Spinal cord (tissue), 10 donors: ENCODE measurements around the gene ZRANB3. TPM values are rescaled to one million over a fixed set of nuclear protein-coding genes. Genes with fewer than 3 reads are reported as not detected.
"Not testable (repeated sequence)": the region's sequence is repeated elsewhere in the genome, so short reads cannot be mapped to it uniquely, and the experiment has no call there.

Experiments
- DNase-seq, 6 donors: peaks; one replicate each; pipeline versions ENCODE4 v3.0.0 to v3.0.0-alpha.2; 2013 to 2015; ENCODE audit warnings: low spot score in 6 of 6, low read depth in 4 of 6
- H3K27ac ChIP-seq: one replicate; pipeline ENCODE4 v1.5.1; 2013; ENCODE audit warnings: low read depth, low read length, control low read depth
- H3K27me3 ChIP-seq: one replicate; pipeline ENCODE4 v1.6.1; 2013; ENCODE audit warnings: low read length; ENCODE audit not compliant: control insufficient read depth, insufficient read depth
- H3K36me3 ChIP-seq: one replicate; pipeline ENCODE4 v1.6.1; 2013; ENCODE audit warnings: low read length; ENCODE audit not compliant: control insufficient read depth, insufficient read depth
- H3K4me1 ChIP-seq: one replicate; pipeline ENCODE4 v1.6.1; 2013; ENCODE audit warnings: low read length; ENCODE audit not compliant: control insufficient read depth, insufficient read depth
- H3K4me3 ChIP-seq: one replicate; pipeline ENCODE4 v1.5.1; 2013; ENCODE audit warnings: low read depth, low read length, control low read depth
- H3K9me3 ChIP-seq: one replicate; pipeline ENCODE4 v1.6.1; 2013; ENCODE audit warnings: low read length; ENCODE audit not compliant: control insufficient read depth, insufficient read depth
- WGBS: methylation state at CpG from one replicate; pipeline ENCODE4 v1.1.5; 2013; ENCODE audit warnings: missing lambda C conversion rate; ENCODE audit not compliant: insufficient coverage; 5-methylcytosine and 5-hydroxymethylcytosine counted together
- polyA plus RNA-seq, 2 donors: library from polyadenylated mRNA; unstranded; fragments of 120-200 nt; gene quantifications; one replicate each; pipeline ENCODE4 v1.2.1, GENCODE V29; 2013; ENCODE audit not compliant: insufficient read length in 2 of 2
- total RNA-seq, 2 donors: library from RNA; depleted of rRNA in 1 of 2; stranded (reverse); fragments of 120-200 nt in 1 of 2; fragments of >200 nt in 1 of 2; gene quantifications; one replicate each; pipeline versions ENCODE4 v1.2.3 to v1.2.4, GENCODE V29; 2013 to 2014
- donor health status: healthy.

The ZRANB3 gene
- total and polyA plus RNA-seq, 4 donors: 3.9 to 13.9 (median 7.6) TPM

GRCh38 chr2:135317375-135317774 lies 213.6 kb downstream of the ZRANB3 start:
- no CpG with 5 or more reads among the region's 1 CpG for WGBS
- no peak overlapping the region for H3K4me3 ChIP-seq
- no peaks in the 10 kb centered on the region for H3K27me3 ChIP-seq
- no peak overlapping the region for H3K27ac ChIP-seq
- H3K4me1 ChIP-seq: no peaks in the 10 kb centered on the region
- no peaks in the 10 kb centered on the region for H3K9me3 ChIP-seq
- H3K36me3 ChIP-seq: no peaks in the 10 kb centered on the region
- DNase-seq: no peak

- no CpG with 5 or more reads among the region's 2 CpGs for WGBS
- Histone ChIP-seq H3K36me3 (no peaks in the 10 kb centered on the region), H3K4me1 (no peaks in the 10 kb centered on the region), H3K27ac (no peak overlapping the region), H3K4me3 (no peak overlapping the region), H3K9me3 (no peaks in the 10 kb centered on the region), H3K27me3 (no peaks in the 10 kb centered on the region)
- DNase-seq: no peak
Measured at GRCh38 chr2:135311962-135312361, 219.1 kb downstream of the ZRANB3 start.

- no CpG with 5 or more reads among the region's 3 CpGs for WGBS
- no peaks in the 10 kb centered on the region for H3K4me1 ChIP-seq
- H3K36me3 ChIP-seq: no peaks in the 10 kb centered on the region
- H3K4me3 ChIP-seq: no peak overlapping the region
- no peaks in the 10 kb centered on the region for H3K27me3 ChIP-seq
- H3K9me3 ChIP-seq: no peaks in the 10 kb centered on the region
- no peak for DNase-seq
- H3K27ac ChIP-seq: no peak overlapping the region
Measured at GRCh38 chr2:135311268-135311667, 219.8 kb downstream of the ZRANB3 start.

- Histone ChIP-seq H3K4me1 (no peaks in the 10 kb centered on the region), H3K36me3 (no peaks in the 10 kb centered on the region), H3K4me3 (no peak overlapping the region), H3K27me3 (no peaks in the 10 kb centered on the region), H3K27ac (no peak overlapping the region), H3K9me3 (peaks cover 4% of the 10 kb centered on the region)
- no peak for DNase-seq
- WGBS: no CpG with 5 or more reads among the region's 4 CpGs
Measured at GRCh38 chr2:135304694-135305093, 226.3 kb downstream of the ZRANB3 start.

GRCh38 chr2:135299658-135300244 lies 231.3 kb downstream of the ZRANB3 start:
- Histone ChIP-seq H3K27ac (no peak overlapping the region), H3K4me1 (no peaks in the 10 kb centered on the region), H3K27me3 (no peaks in the 10 kb centered on the region), H3K9me3 (no peaks in the 10 kb centered on the region), H3K4me3 (no peak overlapping the region), H3K36me3 (no peaks in the 10 kb centered on the region)
- DNase-seq: no peak
- no CpG with 5 or more reads among the region's 1 CpG for WGBS

GRCh38 chr2:135299165-135299564 lies 231.9 kb downstream of the ZRANB3 start:
- Histone ChIP-seq H3K27ac (no peak overlapping the region), H3K4me3 (no peak overlapping the region), H3K4me1 (no peaks in the 10 kb centered on the region), H3K9me3 (no peaks in the 10 kb centered on the region), H3K27me3 (no peaks in the 10 kb centered on the region), H3K36me3 (no peaks in the 10 kb centered on the region)
- WGBS: 90% methylated on average over 2 of the region's 2 CpGs
- no peak for DNase-seq

GRCh38 chr2:135287121-135287520 lies 243.9 kb downstream of the ZRANB3 start:
- H3K4me1 ChIP-seq, H3K36me3 ChIP-seq, H3K27me3 ChIP-seq, DNase-seq, H3K4me3 ChIP-seq, H3K27ac ChIP-seq, H3K9me3 ChIP-seq: not testable (repeated sequence)

- WGBS: no CpG with 5 or more reads among the region's 3 CpGs
- Histone ChIP-seq H3K27me3 (no peaks in the 10 kb centered on the region), H3K4me3 (no peak overlapping the region), H3K4me1 (no peaks in the 10 kb centered on the region), H3K9me3 (no peaks in the 10 kb centered on the region), H3K36me3 (no peaks in the 10 kb centered on the region), H3K27ac (no peak overlapping the region)
- DNase-seq: peak in 2 of 6 donors; percentile 15 to 71
Measured at GRCh38 chr2:135285391-135285790, 245.6 kb downstream of the ZRANB3 start.

GRCh38 chr2:135281379-135281778 lies 249.6 kb downstream of the ZRANB3 start:
- no peaks in the 10 kb centered on the region for H3K27me3 ChIP-seq
- H3K27ac ChIP-seq: no peak overlapping the region
- H3K9me3 ChIP-seq: no peaks in the 10 kb centered on the region
- no CpG with 5 or more reads among the region's 1 CpG for WGBS
- H3K4me1 ChIP-seq: no peaks in the 10 kb centered on the region
- no peak overlapping the region for H3K4me3 ChIP-seq
- DNase-seq: no peak
- H3K36me3 ChIP-seq: no peaks in the 10 kb centered on the region

- Histone ChIP-seq H3K27ac (no peak overlapping the region), H3K4me3 (no peak overlapping the region), H3K9me3 (no peaks in the 10 kb centered on the region), H3K36me3 (no peaks in the 10 kb centered on the region), H3K4me1 (no peaks in the 10 kb centered on the region), H3K27me3 (no peaks in the 10 kb centered on the region)
- peak in 1 of 6 donors; percentile 10 for DNase-seq
Measured at GRCh38 chr2:135279209-135279608, 251.8 kb downstream of the ZRANB3 start.
